Keratinocyte (primary cell): ENCODE data around the gene ZRANB1. TPM values are rescaled to one million over a fixed set of nuclear protein-coding genes. Genes with fewer than 3 reads are reported as not detected.

Experiments
- DNase-seq: peaks from one replicate; pipeline ENCODE4 v3.0.0-alpha.2; 2011; ENCODE audit warnings: low read depth, missing footprints, low spot score
- FAIRE-seq: peaks from 2 replicates; lab custom pipeline; 2011; peaks lifted over from hg19 to GRCh38; lab: Jason Lieb, UNC
- H2AFZ ChIP-seq: 2 replicates; pipeline ENCODE4 v1.6.0; 2012; ENCODE audit warnings: low read length, control low read depth, inconsistent platforms; ENCODE audit not compliant: control insufficient read depth
- H3K27ac ChIP-seq: 2 replicates; pipeline ENCODE4 v1.5.1; 2011; ENCODE audit warnings: low read length; ENCODE audit not compliant: control insufficient read depth, insufficient read depth
- H3K27me3 ChIP-seq: 3 replicates; pipeline ENCODE4 v1.6.0; 2011; ENCODE audit warnings: low read length; ENCODE audit not compliant: control insufficient read depth, insufficient read depth; ENCODE audit errors: extremely low read depth
- H3K36me3 ChIP-seq, 2 experiments: 2 replicates in 1 of 2; 3 replicates in 1 of 2; pipeline ENCODE4 v1.5.1; 2011; ENCODE audit warnings: low read length in 2 of 2, mild to moderate bottlenecking in 1 of 2; ENCODE audit not compliant: control insufficient read depth in 2 of 2, insufficient read depth in 2 of 2; ENCODE audit errors: extremely low read depth in 1 of 2
- H3K4me1 ChIP-seq: 3 replicates; pipeline ENCODE4 v1.5.1; 2011; ENCODE audit warnings: low read length; ENCODE audit not compliant: control insufficient read depth, insufficient read depth; ENCODE audit errors: extremely low read depth
- H3K4me2 ChIP-seq: 3 replicates; pipeline ENCODE4 v1.6.0; 2011; ENCODE audit warnings: low read depth, low read length; ENCODE audit not compliant: control insufficient read depth, insufficient read depth; ENCODE audit errors: extremely low read depth
- H3K4me3 ChIP-seq, 3 experiments: fragments of 200-600 bp in 1 of 3; sonication (generic) in 1 of 3; 2 replicates in 2 of 3; 3 replicates in 1 of 3; pipeline ENCODE4 v1.5.1; 2011 to 2016; ENCODE audit warnings: low read length in 3 of 3, mild to moderate bottlenecking in 3 of 3, control low read depth in 2 of 3, inconsistent platforms in 1 of 3, low read depth in 1 of 3, mixed read lengths in 1 of 3, mixed run types in 1 of 3, moderate library complexity in 1 of 3; ENCODE audit not compliant: control insufficient read depth in 2 of 3, insufficient read depth in 2 of 3; ENCODE audit errors: extremely low read depth in 1 of 3
- H3K79me2 ChIP-seq: 2 replicates; pipeline ENCODE4 v1.6.0; 2012; ENCODE audit warnings: low read length; ENCODE audit not compliant: control insufficient read depth, insufficient read depth
- H3K9ac ChIP-seq: 3 replicates; pipeline ENCODE4 v1.6.0; 2011; ENCODE audit warnings: low read length; ENCODE audit not compliant: control insufficient read depth, insufficient read depth; ENCODE audit errors: extremely low read depth
- H3K9me1 ChIP-seq: 3 replicates; pipeline ENCODE4 v1.6.0; 2011; ENCODE audit warnings: low read length; ENCODE audit not compliant: control insufficient read depth, insufficient read depth; ENCODE audit errors: extremely low read depth
- H3K9me3 ChIP-seq: 2 replicates; pipeline ENCODE4 v1.5.1; 2012; ENCODE audit warnings: low read depth, low read length; ENCODE audit not compliant: control insufficient read depth
- H4K20me1 ChIP-seq: 3 replicates; pipeline ENCODE4 v1.6.0; 2011; ENCODE audit warnings: low read length; ENCODE audit not compliant: control insufficient read depth, insufficient read depth; ENCODE audit errors: extremely low read depth
- CTCF ChIP-seq, 3 experiments: IDR thresholded peaks in 1 of 3; conservative IDR thresholded peaks in 1 of 3; optimal IDR thresholded peaks in 1 of 3; 2 replicates in 2 of 3; 3 replicates in 1 of 3; pipeline versions ENCODE3 to v1.5.1; 2011; ENCODE audit warnings: low read length in 3 of 3, mild to moderate bottlenecking in 3 of 3, moderate library complexity in 2 of 3, control low read depth in 1 of 3, inconsistent platforms in 1 of 3; ENCODE audit not compliant: insufficient read depth in 2 of 3; ENCODE audit errors: extremely low read depth in 1 of 3
- EZH2 ChIP-seq: IDR thresholded peaks from one replicate; pipeline ENCODE4 v1.6.1; 2012; ENCODE audit warnings: inconsistent platforms, mild to moderate bottlenecking, low read length, moderate library complexity
- dilution Hi-C: fragments of 300-500 bp; cut with MboI; formaldehyde crosslinking; loops from one replicate; pipeline ENCODE4 v1.7.0; 2020; ENCODE audit warnings: low sequenced_read_pairs; ENCODE audit not compliant: extremely low pct_ligation_motif_present
- polyA plus RNA-seq, 5 experiments: library from polyadenylated mRNA; depleted of rRNA in 3 of 5; stranded (reverse) in 3 of 5; stranded (forward) in 1 of 5; unstranded in 1 of 5; fragments of >200 nt; gene quantifications; 1 replicate in 1 of 5; 2 replicates in 3 of 5; 3 replicates in 1 of 5; pipeline versions ENCODE4 v1.2.1 to v1.2.3, GENCODE V29; 2011 to 2012; ENCODE audit warnings: missing spikeins in 2 of 5, low read depth in 1 of 5, low replicate concordance in 1 of 5

ZRANB1 gene
- polyA plus RNA-seq, 1 donor (not counting 4 experiments of a cell fraction or from before 2014, with no cell fraction given), result 9.3 TPM

GRCh38 chr10:124904796-124905195, 37.1 kb upstream of the ZRANB1 start:
- no peak for FAIRE-seq
- dilution Hi-C loops, result no loop called here

GRCh38 chr10:124906551-124907001, 35.3 kb upstream of the ZRANB1 start:
- Histone ChIP-seq H3K4me1 (peaks cover 9% of the 10 kb centered on the region), H3K4me3 (no peak overlapping the region), H3K36me3 (no peaks in the 10 kb centered on the region), H3K9ac (no peak overlapping the region), H3K4me2 (no peak overlapping the region), H3K27ac (no peak overlapping the region), H3K27me3 (no peaks in the 10 kb centered on the region), H3K79me2 (no peaks in the 10 kb centered on the region), H2AFZ (no peak overlapping the region), H3K9me1 (no peaks in the 10 kb centered on the region), H3K9me3 (no peaks in the 10 kb centered on the region), H4K20me1 (no peaks in the 10 kb centered on the region)
- no peak for DNase-seq
- TF ChIP-seq EZH2 (no peak), CTCF (optimal IDR thresholded peaks at IDR 0.05 in 1 of 3, IDR thresholded peaks at IDR 0.05 in 1 of 3, conservative IDR thresholded peaks at IDR 0.05 in 1 of 3; ENCODE audit: extremely low read depth in 1 of 3, insufficient read depth in 2 of 3, low read length in 3 of 3) (no peak)
- dilution Hi-C loops, result no loop called here
- FAIRE-seq, result no peak

More at GRCh38 chr10:124904796-124905195, 37.1 kb upstream of the ZRANB1 start:
- Histone ChIP-seq H3K36me3 (no peaks in the 10 kb centered on the region), H3K4me1 (peaks cover 9% of the 10 kb centered on the region), H3K9me3 (no peaks in the 10 kb centered on the region), H4K20me1 (no peaks in the 10 kb centered on the region), H3K27ac (no peak overlapping the region), H3K27me3 (no peaks in the 10 kb centered on the region), H3K9me1 (no peaks in the 10 kb centered on the region), H3K4me3 (no peak overlapping the region), H2AFZ (no peak overlapping the region), H3K4me2 (no peak overlapping the region), H3K9ac (no peak overlapping the region), H3K79me2 (no peaks in the 10 kb centered on the region)
- TF ChIP-seq CTCF (optimal IDR thresholded peaks at IDR 0.05 in 1 of 3, IDR thresholded peaks at IDR 0.05 in 1 of 3, conservative IDR thresholded peaks at IDR 0.05 in 1 of 3; ENCODE audit: extremely low read depth in 1 of 3, insufficient read depth in 2 of 3, low read length in 3 of 3) (no peak), EZH2 (no peak)
- DNase-seq, result no peak
